KMS-11 (cell line): Measurements from ENCODE around the gene IGLL5.

ENCODE experiments used
- H2AFZ ChIP-seq: fragments of 200-600 bp; sonication (generic); 2 replicates; pipeline ENCODE4 v1.6.1; 2016; ENCODE audit warnings: antibody characterized with exemption, mixed run types, low read depth
- H3K27ac ChIP-seq: fragments of 200-600 bp; sonication (generic); 2 replicates; pipeline ENCODE4 v1.6.1; 2016; ENCODE audit warnings: mild to moderate bottlenecking, mixed run types
- H3K27me3 ChIP-seq: fragments of 200-600 bp; sonication (generic); 2 replicates; pipeline ENCODE4 v1.6.1; 2017; ENCODE audit warnings: mild to moderate bottlenecking, low read depth, mixed run types, moderate library complexity; ENCODE audit not compliant: insufficient read depth
- H3K36me3 ChIP-seq: fragments of 200-600 bp; sonication (generic); 2 replicates; pipeline ENCODE4 v1.6.1; 2017; ENCODE audit warnings: mild to moderate bottlenecking, mixed run types; ENCODE audit not compliant: insufficient read depth
- H3K4me1 ChIP-seq: fragments of 200-600 bp; sonication (generic); 2 replicates; pipeline ENCODE4 v1.6.1; 2016; ENCODE audit warnings: mild to moderate bottlenecking, low read depth, mixed run types; ENCODE audit not compliant: poor library complexity, severe bottlenecking
- H3K4me2 ChIP-seq: fragments of 200-600 bp; sonication (generic); 2 replicates; pipeline ENCODE4 v1.7.0; 2016; ENCODE audit warnings: mild to moderate bottlenecking, mixed run types
- H3K4me3 ChIP-seq: fragments of 200-600 bp; sonication (generic); IDR thresholded peaks from 2 replicates; pipeline ENCODE4 v1.6.1; 2017; ENCODE audit warnings: low read depth, low read length, mixed read lengths; ENCODE audit not compliant: insufficient read depth
- H3K79me2 ChIP-seq: fragments of 200-600 bp; sonication (generic); 2 replicates; pipeline ENCODE4 v1.6.1; 2016; ENCODE audit warnings: low read depth, mixed run types; ENCODE audit not compliant: insufficient read depth
- H3K9ac ChIP-seq: fragments of 200-600 bp; sonication (generic); 2 replicates; pipeline ENCODE4 v1.6.1; 2016; ENCODE audit warnings: mild to moderate bottlenecking, mixed run types
- H4K20me1 ChIP-seq: fragments of 200-600 bp; sonication (generic); 2 replicates; pipeline ENCODE4 v1.6.1; 2016; ENCODE audit warnings: mild to moderate bottlenecking, mixed run types; ENCODE audit not compliant: insufficient read depth
- TF ChIP-seq, protein P1 (sequence below): fragments of 200-600 bp; sonication (generic); conservative IDR thresholded peaks from 2 replicates; pipeline ENCODE4 v1.6.1; 2017; ENCODE audit warnings: low read depth, mild to moderate bottlenecking, antibody characterized with exemption, low read length, moderate library complexity, mixed read lengths

The IGLL5 gene

DNA sequence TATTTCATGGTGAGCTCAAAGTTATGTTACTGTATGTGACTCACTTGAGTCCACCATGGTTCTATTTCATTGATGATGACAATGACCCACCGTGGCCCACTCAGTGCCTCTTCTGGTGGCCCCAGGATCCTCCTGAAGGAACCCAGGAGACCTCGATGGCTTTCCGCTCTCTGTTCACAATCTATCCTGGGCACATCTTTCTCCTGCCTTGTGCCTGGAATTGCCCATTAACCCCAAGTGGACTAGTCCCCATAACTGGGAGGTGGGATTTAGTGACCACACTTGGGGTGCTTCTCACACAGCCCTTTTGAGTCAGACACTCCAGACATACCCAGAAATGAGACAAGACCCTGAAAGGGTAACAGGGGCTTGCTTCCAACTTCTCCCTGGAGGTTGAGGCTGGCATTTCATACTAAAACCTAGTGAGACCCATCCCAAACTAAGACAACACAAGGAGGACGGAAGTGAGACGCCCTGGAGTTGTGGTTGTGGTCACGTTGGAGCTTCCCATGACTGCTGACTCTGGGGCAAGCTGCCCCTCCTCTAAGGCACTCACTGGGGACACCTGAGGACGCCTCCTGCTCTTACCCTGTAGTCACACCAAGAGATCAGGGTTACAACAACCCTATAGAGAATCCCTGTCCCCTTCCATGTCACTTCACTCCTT lies 22.1 kb downstream of the IGLL5 start:
- no peaks in the 10 kb centered on the region for H3K36me3 ChIP-seq
- no peak overlapping the region for H3K4me2 ChIP-seq
- H2AFZ ChIP-seq = no peak overlapping the region
- no peaks in the 10 kb centered on the region for H3K79me2 ChIP-seq
- TF ChIP-seq, protein P1, sequence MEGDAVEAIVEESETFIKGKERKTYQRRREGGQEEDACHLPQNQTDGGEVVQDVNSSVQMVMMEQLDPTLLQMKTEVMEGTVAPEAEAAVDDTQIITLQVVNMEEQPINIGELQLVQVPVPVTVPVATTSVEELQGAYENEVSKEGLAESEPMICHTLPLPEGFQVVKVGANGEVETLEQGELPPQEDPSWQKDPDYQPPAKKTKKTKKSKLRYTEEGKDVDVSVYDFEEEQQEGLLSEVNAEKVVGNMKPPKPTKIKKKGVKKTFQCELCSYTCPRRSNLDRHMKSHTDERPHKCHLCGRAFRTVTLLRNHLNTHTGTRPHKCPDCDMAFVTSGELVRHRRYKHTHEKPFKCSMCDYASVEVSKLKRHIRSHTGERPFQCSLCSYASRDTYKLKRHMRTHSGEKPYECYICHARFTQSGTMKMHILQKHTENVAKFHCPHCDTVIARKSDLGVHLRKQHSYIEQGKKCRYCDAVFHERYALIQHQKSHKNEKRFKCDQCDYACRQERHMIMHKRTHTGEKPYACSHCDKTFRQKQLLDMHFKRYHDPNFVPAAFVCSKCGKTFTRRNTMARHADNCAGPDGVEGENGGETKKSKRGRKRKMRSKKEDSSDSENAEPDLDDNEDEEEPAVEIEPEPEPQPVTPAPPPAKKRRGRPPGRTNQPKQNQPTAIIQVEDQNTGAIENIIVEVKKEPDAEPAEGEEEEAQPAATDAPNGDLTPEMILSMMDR = no peak
- H3K27me3 ChIP-seq = no peaks in the 10 kb centered on the region
- no peak overlapping the region for H3K9ac ChIP-seq
- H3K4me3 ChIP-seq = no peak overlapping the region
- no peak overlapping the region for H3K27ac ChIP-seq
- H4K20me1 ChIP-seq = no peaks in the 10 kb centered on the region
- peaks cover 13% of the 10 kb centered on the region for H3K4me1 ChIP-seq

DNA sequence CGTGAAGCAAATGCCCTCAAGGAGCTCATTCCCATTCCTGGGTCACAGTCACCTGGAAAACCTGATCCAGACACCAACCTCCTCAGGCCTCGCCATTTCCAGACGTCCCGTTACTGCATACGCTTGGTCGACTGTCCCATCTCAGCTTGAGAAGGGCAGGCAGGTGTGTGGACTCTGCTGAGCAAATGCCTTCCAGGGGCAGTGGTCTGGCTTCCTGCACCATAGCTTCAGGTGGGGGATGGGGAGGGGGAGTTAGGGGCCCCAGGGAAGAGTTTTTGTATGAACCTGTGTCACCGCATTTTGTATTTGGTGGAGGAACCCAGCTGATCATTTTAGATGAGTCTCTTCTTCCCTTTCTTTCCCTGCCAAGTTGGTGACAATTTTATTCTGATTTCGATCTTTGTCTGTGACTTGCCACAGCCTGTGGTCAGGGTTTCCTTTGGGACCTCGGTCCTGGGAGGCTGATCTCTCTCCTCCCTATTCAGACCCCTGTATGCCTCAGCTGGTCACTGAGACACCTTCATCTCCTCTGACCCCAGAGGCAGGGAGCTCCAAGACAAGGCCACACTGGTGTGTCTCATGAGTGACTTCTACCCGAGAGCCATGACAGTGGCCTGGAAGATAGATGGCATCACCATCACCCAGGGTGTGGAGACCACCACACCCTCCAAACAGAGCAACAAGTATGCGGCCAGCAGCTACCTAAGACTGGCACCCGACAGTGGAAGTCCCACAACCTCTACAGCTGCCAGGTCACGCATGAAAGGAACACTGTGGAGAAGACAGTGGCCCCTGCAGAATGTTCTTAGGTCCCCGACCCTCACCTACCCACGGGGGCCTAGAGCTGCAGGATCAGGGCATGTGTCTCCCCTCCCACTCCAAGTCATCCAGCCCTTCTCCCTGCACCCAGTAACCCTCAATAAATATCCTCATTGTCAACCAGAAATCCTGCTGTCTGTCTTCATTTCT lies 22.9 kb downstream of the IGLL5 start:
- no peak overlapping the region for H2AFZ ChIP-seq
- no peaks in the 10 kb centered on the region for H3K27me3 ChIP-seq
- TF ChIP-seq, protein P1 = no peak
- H3K36me3 ChIP-seq = no peaks in the 10 kb centered on the region
- no peaks in the 10 kb centered on the region for H4K20me1 ChIP-seq
- no peak overlapping the region for H3K4me3 ChIP-seq
- H3K4me1 ChIP-seq = peaks cover 18% of the 10 kb centered on the region
- H3K27ac ChIP-seq = no peak overlapping the region
- H3K4me2 ChIP-seq = no peak overlapping the region
- no peaks in the 10 kb centered on the region for H3K79me2 ChIP-seq
- no peak overlapping the region for H3K9ac ChIP-seq

DNA sequence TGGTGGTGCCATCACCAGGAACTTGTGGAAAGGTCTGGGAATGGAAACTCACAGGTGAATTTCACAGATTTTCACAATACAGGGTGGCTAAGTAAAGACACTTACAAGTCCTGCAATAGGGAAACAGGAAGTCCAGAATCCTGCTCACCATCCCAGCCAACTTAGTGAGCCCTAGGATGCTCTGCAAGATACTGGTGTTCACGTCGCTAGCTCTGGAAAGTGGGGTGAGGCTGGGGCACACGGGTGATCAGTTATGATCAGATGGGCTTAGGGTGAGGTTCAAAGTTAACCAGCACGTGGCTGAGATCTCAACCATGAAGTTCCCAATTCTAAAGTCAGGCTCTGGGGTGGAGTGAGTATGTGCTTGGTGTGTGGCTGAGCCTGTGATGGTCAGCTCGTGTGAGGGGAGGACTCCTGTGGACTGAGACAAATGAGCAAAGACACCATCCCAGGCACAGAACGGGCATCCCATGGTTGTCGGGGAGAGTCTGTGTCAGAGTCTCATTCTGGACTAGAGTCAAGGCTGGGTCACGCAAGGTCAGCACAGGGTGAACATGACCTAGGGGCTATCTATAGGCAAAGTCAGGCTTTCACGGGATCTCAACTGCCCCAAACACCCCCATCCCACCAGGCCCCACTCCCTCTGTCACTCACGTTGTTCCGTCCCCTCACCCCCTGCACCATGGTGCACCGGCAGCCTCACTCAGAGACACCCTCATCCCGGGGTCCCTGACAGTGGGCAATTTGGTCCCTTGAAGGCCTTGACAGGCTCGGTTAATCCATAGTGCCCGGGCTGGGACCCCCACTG lies 23.9 kb downstream of the IGLL5 start:
- H3K4me3 ChIP-seq = no peak overlapping the region
- H3K36me3 ChIP-seq = no peaks in the 10 kb centered on the region
- no peak overlapping the region for H3K9ac ChIP-seq
- H3K27ac ChIP-seq = no peak overlapping the region
- H3K79me2 ChIP-seq = no peaks in the 10 kb centered on the region
- no peak overlapping the region for H2AFZ ChIP-seq
- no peak overlapping the region for H3K4me2 ChIP-seq
- peaks cover 18% of the 10 kb centered on the region for H3K4me1 ChIP-seq
- TF ChIP-seq, protein P1 = no peak
- H3K27me3 ChIP-seq = no peaks in the 10 kb centered on the region
- no peaks in the 10 kb centered on the region for H4K20me1 ChIP-seq

DNA sequence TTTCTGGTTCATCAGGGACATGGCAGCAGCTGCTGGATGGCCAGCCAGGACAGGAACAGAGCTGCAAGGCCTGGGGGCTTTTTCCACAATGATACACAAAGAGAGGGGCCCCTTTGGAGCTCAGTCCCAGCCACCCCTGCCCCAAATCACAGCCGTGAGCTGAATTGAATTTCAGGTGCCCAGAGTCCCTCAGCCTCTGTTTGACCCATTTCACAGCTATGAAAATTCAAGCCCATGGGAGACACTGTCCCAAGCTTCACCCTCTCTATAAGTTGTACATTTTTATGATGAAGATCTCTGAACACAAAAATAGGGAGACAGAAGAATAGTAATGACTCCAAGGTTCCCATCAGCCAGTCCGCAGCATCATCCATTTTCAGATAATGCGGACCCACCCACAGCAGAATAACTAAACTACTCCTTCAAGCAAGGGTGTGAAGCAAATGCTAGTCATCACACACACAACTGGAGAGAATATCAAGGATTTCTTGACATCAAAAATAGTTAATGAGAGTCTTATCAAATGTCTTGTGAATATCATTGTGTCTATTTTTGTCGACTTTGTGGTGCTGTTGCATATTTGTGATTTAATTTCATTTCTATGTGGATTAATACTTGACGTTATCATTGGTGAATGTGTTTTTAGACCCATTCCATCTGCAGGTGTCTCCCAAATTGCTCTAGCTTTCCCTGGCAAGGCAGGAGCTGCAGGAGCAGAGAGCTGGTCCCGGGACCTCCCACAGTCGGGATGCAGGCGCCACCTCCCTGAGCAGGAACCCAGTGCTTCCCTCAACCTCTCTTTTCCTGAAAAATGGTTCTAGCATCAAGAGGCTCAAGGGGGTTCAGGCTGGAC lies 24.7 kb downstream of the IGLL5 start:
- Histone ChIP-seq H3K79me2 (no peaks in the 10 kb centered on the region), H3K4me3 (no peak overlapping the region), H3K27ac (no peak overlapping the region), H3K9ac (no peak overlapping the region), H3K27me3 (no peaks in the 10 kb centered on the region), H3K4me1 (peaks cover 18% of the 10 kb centered on the region), H4K20me1 (no peaks in the 10 kb centered on the region), H3K36me3 (no peaks in the 10 kb centered on the region), H3K4me2 (no peak overlapping the region), H2AFZ (no peak overlapping the region)
- TF ChIP-seq, protein P1 = no peak
